A673 (cell line): ENCODE measurements around the gene RAPGEF3.

Experiments
- CTCF ChIP-seq: fragments of 300-800, 200-600 bp; sonication (generic); conservative IDR thresholded peaks from 2 replicates; pipeline ENCODE4 v1.5.1; 2017; ENCODE audit warnings: low read depth, mild to moderate bottlenecking, antibody characterized with exemption, low read length, moderate library complexity, mixed read lengths
- EZH2 ChIP-seq: fragments of 200-600 bp; sonication (generic); IDR thresholded peaks from 2 replicates; pipeline ENCODE4 v1.6.1; 2017; ENCODE audit warnings: borderline replicate concordance, low read depth, mild to moderate bottlenecking, mixed read lengths, antibody characterized with exemption, low read length; ENCODE audit not compliant: poor library complexity, severe bottlenecking

DNA sequence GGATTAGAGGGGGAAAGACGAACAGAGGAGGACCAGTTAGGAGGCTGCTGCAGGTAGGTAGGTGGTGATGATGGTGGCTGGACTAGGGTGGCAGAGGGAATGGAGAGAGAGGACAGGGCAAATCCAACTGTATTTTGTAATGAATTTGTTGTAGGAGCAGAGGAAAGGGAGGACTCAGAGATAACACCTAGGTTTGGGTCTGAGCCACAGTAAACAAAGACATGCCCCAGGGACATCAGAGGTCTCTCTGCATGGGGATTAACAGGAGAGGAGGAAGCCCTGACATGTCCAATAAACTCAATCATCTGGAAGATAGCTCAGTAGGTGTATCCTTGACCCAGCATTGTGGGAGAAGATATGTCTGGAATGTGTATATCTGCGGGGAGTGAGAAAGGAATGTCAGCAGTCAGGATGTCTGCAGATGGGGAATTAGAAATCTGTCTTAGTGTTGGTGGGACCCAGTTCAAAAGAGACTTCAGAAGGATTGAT lies 9.7 kb upstream of the RAPGEF3 start:
- no peak for TF ChIP-seq CTCF
- TF ChIP-seq EZH2 = no peak
